Stimulated activated CD4-positive, alpha-beta T cell treated with anti-CD3 and anti-CD28 coated beads, Interleukin-4, amount 100 ng/mL, for 1 hour (primary cell): ENCODE measurements around the gene CALHM1.
"Not testable (repeated sequence)": the region's sequence is repeated elsewhere in the genome, so short reads cannot be mapped to it uniquely, and the experiment has no call there.

Source experiments
- DNase-seq: peaks from one replicate; pipeline ENCODE4 v3.0.0-alpha.2; 2020

The CALHM1 gene

DNA sequence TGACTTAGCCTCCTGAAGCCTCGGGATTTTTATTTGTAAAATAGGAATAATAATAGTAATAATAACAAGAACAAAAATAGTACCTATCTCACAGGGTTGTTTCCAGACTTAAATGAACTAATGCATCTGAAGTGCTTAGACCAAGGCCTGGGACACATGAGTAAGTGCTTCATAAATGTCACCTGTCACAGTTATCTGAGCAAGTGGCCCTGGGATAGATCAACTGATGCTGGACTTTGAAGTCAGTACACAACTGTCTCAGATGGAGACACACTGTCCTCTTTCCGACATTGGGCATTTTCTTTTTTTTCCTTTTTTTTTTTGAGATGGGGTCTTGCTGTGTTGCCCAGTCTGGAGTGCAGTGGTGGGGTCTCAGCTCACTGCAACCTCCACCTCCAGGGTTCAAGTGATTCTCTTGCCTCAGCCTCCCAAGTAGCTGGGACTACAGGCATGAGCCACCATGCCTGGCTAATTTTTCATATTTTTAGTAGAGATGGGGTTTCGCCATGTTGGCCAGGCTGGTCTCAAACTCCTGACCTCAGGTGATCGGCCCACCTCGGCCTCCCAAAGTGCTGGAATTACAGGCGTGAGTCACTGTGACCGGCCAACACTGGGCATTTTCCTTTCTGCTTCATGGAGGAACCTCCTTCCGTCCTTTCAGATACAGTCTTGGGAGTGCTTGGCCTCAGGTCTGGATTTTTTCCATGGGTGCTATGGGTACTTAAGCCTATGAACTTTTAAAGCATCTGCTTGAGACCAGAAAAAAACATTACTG, 28.1 kb upstream of the CALHM1 start:
- not testable (repeated sequence) for DNase-seq

DNA sequence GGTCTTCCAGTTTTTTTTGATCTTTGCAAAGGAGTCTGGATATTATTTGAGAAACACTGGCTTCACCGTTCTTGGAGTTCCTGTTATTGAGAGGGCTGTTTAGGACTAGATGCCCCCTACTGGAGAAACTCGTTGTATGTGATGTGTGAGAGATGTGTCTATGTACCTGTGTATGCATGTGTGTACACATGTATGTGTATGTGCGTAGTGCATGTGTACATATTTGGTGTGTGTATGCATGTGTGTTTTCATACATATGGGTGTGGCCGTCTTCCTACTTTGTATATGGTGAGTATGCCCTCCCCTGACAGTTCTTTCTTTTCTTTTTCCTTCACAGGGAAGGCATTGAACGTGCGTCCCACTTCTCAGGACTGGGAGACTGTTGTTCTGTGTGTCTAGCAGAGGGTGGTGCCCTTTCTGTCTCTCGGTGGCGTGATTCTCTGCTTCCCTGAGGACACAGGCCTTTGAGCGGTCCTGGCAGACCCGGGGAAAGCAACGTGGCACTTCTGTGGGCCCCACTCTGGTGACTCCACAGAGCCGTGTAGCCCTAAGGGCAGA, 23.4 kb upstream of the CALHM1 start:
- DNase-seq: no peak

DNA sequence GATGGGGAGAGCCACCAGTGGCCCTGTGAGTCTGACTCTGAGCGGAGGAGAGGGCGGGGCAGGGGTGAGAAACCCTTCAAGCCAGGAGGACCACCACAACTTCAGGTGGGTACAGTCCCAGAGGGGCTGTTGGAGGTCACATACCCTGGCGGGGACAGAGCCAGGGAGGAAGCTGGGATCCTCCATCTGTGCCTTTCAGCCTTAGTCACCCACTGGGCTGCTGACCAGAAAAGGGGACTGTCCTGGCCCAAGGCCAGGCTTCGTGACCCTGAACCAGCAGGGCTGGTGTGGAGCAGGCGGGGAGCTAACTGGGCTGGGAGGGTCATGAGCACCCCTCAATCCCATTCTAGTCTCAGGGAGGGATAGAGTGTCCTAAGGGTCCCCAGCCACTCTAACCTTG, 21.8 kb upstream of the CALHM1 start:
- DNase-seq: no peak

DNA sequence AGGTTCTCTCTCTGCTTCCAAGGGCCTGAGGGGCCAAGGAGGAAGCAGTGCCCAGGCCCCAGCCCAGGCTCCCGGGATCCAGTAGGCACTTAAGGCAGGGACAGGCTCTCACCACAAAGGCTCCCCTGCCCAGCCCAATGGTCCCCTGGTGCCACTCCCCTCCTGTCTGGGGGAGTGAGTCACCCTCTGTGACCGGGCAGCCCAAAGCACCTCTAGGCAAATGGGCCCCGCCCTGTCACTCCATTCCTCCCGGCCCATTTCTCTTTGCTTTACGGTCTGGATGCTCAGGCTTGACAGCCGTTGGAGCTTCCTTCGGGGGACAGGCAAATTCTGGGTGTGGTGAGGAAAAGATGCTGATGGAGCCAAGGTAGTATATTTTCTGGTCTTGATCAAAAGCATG, 20.4 kb upstream of the CALHM1 start, which contains the start of gene CALHM3:
TSS of gene CALHM3 (minus strand) at position 106 of the 400 bp plus-strand sequence. CDS start 208 bp downstream, outside the sequence.
- no peak for DNase-seq

DNA sequence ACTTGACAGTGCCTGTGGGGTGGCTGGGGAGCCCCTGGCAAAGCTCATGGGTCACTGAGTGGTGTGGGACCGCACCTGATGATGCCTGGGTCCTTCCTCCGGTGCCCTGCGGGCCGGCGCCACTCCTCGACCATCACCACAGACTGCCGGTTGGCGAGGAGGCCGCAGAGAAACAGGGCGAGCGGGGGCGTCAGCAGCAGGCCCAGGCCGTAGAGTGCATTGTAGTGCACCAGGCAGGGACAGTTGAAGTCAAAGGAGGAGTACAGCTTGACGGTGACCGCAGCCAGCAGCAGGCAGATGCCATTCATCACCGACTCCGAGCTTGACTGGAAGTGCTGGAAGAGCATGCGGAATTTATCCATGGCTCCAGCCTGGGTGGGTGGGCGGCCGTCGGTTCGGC, 20.0 kb upstream of the CALHM1 start:
- DNase-seq: no peak

DNA sequence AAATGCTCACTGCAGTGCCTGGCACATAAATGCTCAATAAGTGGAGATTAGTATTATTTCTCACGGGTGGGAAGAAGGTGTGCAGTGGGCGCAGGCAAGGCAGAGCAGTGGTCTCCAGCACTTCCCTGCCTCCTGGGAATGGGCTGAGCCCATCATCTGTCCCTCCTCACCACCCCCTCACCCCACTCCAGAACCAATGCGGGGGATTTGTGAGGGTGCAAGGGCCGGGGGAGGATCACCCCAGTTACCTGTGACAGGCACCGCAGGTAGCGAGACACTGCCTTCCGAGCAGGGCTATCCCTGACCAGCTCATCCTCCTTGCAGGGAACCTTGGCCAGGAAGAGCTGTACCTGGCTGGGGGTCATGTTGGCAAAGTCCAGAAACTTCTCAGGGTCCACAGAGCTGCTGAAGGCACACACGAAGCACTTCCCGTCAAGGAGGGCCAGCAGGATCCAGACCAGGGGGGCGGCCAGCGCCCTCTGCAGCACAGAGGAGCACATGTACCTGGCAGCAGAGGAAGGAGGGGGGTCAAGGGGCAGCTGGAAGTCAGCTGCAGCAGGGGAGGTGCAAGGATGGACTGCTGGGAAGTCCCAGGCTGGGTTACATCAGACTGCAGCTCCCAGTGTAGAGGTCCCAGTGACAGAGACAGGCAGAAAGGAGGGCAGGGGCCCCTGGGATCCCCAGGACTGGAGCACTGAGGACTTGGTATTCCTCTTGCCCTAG, 17.5 kb upstream of the CALHM1 start:
- DNase-seq: no peak

DNA sequence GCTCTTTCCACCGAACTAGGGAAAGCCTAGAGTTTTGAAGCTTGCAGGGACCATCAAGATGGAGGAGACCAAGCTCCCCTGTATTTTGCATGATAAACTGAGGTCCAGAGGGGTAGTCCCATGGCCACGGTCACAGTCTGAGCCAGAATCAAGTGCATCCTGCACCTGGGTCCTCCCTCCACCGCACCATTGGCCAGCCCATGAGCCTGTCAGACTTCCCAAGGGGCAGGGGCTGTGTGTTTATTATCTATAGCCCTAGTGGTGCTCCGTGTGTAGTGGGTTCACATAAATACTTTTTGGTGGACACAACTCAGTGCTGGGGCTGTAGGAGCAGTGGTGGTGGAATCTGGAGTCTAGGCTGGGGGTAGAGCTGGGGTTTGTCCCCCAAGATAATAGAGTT, 16.7 kb upstream of the CALHM1 start:
- DNase-seq: no peak

DNA sequence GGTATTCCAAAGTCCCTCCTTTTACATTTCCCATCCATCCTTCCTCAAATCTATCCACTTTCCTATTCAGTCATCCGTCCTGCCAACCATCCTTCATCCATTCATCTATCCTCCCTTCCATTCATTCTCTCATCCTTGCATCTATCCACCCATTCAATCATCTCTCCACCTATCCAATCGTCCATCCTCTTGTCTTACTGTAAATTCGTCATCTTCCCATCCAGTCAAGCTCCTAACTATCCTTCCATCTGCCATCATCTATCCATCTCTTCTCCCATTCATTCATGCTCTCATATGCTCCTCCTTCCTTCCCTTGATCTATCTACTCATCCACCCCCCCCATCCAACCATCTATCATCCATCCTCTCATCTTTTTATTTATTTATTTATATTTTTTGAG, 15.4 kb upstream of the CALHM1 start:
- DNase-seq: no peak

DNA sequence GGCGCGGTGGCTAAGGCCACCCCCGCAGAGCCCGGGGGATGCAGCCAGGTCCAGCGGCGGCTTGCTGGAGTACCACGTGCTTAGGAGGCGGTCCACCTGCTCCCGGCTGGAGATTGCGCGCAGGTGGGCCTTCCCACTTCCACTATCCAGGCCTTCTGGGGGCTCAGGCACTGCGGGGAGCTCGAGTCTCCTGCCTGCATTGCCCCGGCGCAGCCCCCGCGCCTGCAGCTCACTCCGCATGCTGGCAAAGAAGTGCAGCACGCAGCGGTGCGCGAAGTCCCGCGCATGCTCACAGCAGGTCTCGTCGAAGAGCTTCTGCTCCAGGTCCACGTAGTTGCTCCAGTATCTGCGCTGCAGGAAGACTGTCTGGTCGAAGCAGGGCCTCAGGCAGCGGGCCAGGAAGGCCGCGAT, 14.6 kb upstream of the CALHM1 start:
- DNase-seq: no peak

DNA sequence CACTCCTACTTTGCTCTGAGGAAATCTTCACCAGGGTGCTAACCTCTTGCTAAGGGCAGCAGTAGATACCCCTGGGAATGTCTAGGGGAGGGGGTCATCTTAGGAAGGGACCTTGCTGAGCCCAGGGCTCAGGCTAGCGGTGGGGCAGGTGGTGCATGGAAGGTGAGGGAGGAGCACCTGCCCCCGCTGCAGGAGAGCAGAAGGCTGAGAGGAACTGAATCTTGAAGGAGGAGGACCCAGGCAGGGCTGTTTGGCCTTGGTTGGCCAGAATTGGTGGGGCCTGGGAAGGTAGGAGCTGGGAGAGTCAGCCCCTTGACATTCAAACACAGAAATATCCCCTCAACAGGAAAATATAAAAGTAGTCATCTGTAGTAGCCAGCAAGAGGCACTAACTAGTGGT, 13.3 kb upstream of the CALHM1 start:
- DNase-seq: no peak

DNA sequence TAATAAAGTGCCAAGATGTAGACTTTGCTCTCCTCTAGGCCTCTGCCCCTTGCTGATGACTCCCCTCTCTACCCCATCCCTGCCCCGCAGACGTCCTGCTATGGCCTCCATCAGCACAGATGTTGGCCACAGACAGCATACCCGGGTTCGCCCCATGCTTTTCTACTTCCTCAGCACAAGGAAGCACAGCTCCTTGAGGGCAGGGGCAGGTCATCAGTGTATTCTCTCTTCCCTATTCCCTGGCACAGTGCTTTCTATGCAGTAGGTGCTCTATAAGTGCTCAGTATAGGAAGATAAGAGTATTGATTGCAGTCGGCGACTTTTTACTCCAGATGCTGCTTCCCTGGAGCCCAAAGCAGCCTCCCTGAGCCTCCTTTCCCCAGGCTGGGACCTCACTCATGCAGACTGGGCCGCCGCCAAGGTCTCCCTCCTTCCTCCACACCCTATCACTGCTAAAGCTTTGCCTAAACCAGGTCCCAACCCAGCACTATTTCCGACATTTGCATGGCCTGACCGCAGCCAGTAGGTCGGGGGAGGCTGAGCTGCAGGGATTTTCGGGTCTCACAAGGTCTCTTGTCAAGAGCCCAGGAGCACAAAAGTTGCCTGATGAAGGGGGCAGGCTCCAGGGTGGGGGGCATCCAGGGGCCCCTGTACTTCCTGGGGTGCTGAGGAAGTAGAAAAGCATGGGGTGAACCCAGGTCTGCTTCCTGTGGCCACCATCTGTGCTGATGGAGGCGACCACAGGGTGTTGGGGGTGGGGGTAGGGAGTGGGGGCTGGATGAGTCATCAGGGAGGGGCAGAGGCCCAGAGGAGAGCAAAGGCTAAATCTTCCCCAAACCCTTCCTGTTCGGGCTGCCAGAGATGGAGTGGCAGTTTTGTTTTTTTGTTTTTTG, 12.3 kb upstream of the CALHM1 start:
- peak; percentile 43 for DNase-seq

DNA sequence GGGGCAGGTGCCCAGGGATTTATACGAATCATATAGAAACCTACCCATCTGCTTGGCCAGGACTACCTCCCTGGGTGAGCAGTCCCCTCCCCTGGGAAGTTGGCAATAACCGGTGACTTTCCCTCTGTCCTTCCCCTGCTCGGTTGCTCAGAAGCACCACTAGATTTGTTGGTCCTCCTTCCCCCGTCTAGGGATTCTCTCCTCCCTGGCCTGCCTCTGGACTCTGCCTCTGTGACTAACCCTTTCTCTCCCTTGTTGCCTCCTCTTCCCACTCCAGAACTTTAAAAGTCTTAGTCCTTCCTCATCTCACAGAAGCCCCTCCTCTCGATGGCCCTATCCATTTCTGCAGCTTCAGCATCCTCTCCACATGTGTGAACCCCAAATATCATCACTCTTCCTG, 10.5 kb upstream of the CALHM1 start:
- DNase-seq: no peak

DNA sequence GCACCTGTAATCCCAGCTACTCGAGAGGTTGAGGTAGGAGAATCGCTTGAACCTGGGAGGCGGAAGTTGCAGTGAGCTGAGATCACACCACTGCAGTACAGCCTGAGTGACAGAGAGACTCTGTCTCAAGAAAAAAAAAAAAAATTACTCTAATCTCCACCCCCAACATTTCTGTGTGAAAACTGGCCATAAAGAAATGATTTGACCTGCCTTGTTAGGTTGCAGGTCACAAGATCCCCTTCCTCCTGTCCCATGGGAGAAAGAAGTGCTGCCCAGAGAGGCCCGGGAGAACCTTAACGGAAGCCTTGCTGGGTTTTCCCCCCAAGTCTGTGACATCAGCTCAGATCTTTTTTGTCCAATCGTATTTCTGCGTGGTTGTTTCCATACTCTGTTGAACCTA, 8.7 kb upstream of the CALHM1 start:
- DNase-seq: no peak

DNA sequence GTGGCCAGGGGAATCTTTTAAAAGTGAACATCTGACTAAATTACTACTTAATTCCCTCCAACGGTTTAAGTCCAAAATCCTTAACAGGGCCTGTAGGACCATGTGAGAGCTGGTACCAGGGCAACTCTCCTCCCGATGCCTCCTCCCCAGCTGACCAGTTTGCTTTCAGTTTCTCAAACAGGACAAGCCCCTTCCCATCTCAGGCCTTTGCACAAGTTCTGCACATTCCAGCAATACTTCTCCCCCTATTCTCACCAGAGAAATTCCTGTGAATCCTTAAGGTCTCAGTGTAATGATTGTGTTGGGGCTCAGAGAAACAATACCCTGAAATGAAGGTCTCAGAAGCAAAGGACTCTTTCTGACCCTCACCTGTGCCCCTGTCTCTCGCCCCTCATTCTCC, 8.0 kb upstream of the CALHM1 start:
- no peak for DNase-seq

DNA sequence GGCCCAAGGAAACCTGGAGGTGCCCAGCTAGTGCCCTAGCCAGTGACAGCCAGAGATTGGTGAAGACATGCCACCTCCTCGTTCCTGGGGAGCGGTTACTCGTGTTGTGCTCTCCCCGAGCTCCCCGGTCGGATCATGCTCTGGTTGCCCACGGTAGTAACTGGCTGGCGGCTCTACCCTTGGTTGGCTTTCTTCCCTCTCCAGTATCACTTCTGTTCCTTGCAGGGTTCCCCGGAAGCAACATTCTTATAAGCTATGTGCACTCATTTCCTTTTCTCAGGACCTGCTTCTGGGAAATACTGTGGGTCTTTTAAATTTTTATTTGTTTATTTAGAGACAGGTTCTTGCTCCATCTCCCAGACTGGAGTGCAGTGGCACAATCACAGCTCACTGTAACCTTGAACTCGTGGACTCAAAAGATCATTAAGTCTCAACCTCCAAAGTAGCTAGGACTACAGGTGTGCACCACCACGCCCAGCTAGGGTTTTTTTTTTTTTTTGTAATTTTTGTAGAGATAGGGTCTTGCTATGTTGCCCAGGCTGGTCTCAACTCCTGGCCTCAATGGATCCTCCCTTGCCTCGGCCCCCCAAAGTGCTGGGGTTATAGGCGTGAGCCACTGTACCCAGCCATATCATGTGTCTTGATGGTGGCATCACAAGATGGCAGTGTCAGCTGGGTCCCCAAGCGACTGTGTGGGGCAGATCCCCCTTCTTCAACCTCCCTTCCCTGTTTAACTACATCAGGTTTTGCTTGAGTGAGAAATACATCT, 6.9 kb upstream of the CALHM1 start:
- no peak for DNase-seq

DNA sequence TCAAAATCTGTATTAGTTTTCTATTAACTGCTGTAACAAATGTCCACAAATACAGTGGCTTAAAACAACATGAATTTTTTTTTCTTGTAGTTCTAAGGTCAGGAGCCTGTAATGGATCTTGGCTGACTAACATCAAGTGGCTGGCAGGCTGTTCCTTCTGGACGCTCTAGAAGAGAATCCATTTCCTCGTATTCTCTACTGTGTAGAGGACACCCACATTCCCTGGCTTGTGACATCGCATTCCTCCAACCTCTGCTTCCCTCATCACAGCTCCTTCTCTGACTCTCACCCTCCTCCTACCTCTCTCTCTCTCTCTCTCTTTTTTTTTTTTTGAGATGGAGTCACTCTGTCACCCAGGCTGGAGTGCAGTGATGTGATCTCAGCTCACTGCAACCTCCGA, 4.8 kb upstream of the CALHM1 start:
- DNase-seq: no peak

DNA sequence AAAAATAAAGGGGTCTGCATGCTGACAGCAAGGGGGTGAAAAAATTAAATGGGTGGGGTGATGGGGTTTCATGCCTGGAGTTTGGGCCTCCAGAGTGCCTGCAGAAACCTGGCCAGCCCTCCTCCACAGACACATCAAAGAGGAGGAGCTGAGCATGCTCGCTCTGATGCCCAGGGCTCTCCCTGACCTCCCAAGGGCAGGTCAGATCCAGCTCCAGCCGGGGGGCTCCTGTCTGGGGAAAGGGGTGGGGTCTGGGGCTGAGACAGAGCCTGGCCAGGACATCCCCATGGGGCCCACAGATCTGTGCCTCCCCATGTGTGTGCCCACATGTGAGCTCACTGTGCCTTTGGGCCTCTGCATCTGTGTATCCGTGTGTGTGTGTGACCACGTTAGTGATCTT, 915 bp upstream of the CALHM1 start:
- DNase-seq: no peak

DNA sequence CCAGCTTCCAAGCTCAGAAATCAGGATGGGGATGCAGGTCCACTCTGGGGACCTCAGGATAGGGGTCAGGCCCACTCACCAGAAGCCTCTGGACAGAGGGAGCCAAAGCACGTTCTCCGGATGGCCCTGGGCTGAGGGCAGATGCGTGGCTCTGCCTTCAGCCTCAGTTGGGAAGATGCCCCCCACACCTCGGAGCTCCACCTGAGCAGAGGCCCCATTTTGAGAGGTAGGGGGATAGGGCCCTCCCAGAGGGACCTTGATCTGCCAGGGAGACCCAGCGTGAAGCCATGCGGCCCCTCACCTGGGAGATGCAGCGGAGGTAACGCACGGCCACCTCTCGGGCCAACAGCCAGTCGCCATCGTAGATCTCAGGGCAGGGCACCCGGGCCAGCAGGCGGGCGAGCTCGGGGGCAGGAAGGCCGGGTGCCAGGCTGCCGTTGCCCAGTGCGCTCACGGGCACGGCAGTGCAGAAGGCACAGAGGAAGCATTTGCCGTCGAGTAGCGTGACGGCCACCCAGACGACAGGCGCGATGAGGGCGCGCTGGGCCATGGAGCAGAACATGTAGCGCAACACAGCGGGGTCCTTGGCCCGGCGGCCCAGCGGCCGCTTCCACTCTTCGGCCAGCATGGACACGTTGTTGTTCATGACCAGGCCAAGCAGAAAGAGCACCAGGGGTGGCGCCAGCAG, 660 bp downstream of the CALHM1 start:
- no peak for DNase-seq

DNA sequence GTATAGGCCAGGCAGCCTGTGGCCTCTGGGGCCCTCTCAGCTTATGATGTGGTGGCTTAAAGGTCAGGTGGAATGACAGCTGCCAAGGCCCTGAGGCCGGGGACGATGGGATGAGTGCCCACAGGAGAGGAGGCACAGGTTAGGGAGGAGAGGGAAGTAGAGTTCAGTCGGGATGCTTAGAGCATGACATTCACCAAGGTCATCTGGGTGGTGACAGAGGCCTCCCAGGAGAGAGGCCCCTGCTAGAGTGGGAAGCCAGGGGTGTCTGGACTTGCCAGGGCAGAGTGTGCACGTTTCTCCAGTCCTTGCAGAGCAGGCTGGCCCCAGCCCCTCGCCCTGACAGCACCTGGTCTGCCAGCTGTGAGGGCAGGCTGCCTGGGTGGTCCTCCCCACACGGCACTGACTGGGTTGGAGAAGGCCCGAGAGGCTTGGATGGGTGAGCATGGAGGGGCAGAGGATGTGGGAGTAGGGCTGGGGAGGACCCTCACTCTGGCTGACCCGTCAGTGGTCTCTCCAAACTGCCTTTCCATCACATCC, 1.5 kb downstream of the CALHM1 start:
- DNase-seq: no peak

DNA sequence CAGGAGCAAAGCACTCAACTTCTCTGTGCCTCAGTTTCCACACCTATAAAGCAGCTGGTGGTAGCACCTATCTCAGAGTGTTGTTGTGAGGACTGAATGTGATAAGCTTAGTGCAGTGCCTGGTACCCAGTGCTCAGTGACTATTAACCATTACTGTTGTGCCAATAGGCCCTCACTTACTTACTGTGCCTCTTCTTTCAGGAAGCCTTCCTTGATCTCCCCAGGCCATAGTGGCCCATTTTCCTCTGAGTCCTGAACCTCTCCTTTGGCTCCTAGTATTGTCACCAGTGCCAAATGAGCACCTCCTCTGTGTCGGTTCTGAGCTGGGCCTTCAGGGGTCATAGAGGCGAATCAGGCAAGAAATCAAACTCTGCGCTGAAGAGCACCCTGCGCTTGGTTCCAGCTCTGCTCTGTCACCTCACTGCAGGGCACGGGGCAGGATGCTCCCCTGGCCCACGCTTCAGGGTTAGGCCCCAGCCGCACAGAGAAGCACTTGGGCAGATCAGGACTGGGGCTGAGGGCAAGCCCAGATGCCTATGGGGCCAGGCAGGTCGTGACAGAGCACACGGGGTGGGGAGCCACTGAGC, 2.5 kb downstream of the CALHM1 start:
- DNase-seq: no peak

DNA sequence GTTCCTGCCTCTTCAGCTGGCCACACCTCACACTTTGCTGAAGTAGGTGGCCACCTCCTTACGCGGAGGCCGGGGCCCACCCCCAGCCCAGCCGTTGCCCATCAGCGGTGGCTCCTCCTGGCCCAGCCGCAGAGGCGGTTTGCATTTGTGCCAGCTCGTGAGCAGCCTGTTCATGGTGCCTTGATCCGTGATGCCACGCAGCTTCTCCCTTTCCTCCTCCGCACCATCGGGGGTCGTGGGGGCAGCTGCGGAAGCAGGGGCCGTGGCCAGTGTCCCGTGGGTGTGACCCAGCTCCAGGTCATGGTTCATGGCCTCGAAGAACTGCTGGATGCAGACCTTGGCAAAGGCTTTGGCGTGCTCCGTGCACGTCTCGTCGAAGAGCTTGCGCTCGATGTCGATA, 3.5 kb downstream of the CALHM1 start:
- no peak for DNase-seq
